Upper lobe of left lung (tissue), 6 donors: ENCODE measurements around the gene UMAD1. TPM values are rescaled to one million over a fixed set of nuclear protein-coding genes. Genes with fewer than 3 reads are reported as not detected.

Source experiments
- ATAC-seq, 2 donors: fragments of 200-7000 bp; cut with Tn5 transposase; one replicate each; pipeline ENCODE4 v1.9.1; 2022; ENCODE audit warnings: mild to moderate bottlenecking in 2 of 2, moderate library complexity in 2 of 2; ENCODE audit not compliant: low FRiP score in 2 of 2
- DNase-seq, 2 donors: peaks; one replicate each; pipeline ENCODE4 v3.0.0-alpha.2; 2019 to 2020
- H3K27ac ChIP-seq, 4 donors: fragments of 200-600 bp; sonication (generic); one replicate each; pipeline ENCODE4 v1.5.1; 2016 to 2019
- H3K27me3 ChIP-seq, 4 donors: fragments of 200-600 bp; sonication (generic); one replicate each; pipeline ENCODE4 v1.5.1; 2017 to 2019
- H3K36me3 ChIP-seq, 4 donors: fragments of 200-600 bp; sonication (generic); one replicate each; pipeline ENCODE4 v1.5.1; 2016 to 2019
- H3K4me1 ChIP-seq, 4 donors: fragments of 200-600 bp; sonication (generic); one replicate each; pipeline ENCODE4 v1.5.1; 2018 to 2019
- H3K4me3 ChIP-seq, 4 donors: fragments of 200-600 bp; sonication (generic); one replicate each; pipeline ENCODE4 v1.5.1; 2017 to 2019; ENCODE audit warnings: mild to moderate bottlenecking in 2 of 4, moderate library complexity in 1 of 4
- H3K9me3 ChIP-seq, 4 donors: fragments of 200-600 bp; sonication (generic); one replicate each; pipeline ENCODE4 v1.5.1; 2018 to 2019
- EP300 ChIP-seq, 4 donors: sonication (generic); formaldehyde crosslinking; IDR thresholded peaks; one replicate each; pipeline ENCODE4 v1.5.1; 2017; ENCODE audit warnings: antibody characterized with exemption in 4 of 4, control low read depth in 2 of 4
- POLR2A ChIP-seq, 4 donors: fragments of 450-650 bp; IDR thresholded peaks; one replicate each; pipeline ENCODE4 v1.5.1; 2016 to 2017; ENCODE audit warnings: antibody characterized with exemption in 4 of 4, mild to moderate bottlenecking in 2 of 4
- POLR2AphosphoS5 ChIP-seq, 2 donors: sonication (generic); formaldehyde crosslinking; IDR thresholded peaks; one replicate each; pipeline ENCODE4 v1.5.1; 2017; ENCODE audit warnings: antibody characterized with exemption in 2 of 2
- WGBS, 2 donors: methylation state at CpG; one replicate each; pipeline ENCODE4 v1.1.5; 2017 to 2018; 5-methylcytosine and 5-hydroxymethylcytosine counted together
- total RNA-seq, 6 donors: library from RNA; depleted of rRNA in 4 of 6; stranded (reverse); fragments of >200 nt in 4 of 6; gene quantifications; one replicate each; pipeline versions ENCODE4 v1.1.0 to v1.2.1, GENCODE V29; 2016 to 2021
- TF ChIP-seq, protein P1 (sequence below), 6 experiments: fragments of 450-650 bp in 4 of 6; fragments of 200-600 bp in 2 of 6; sonication (generic) in 2 of 6; IDR thresholded peaks; one replicate each; pipeline ENCODE4 v1.5.1; 2016 to 2019; ENCODE audit warnings: antibody characterized with exemption in 6 of 6
- donor health status: DM: no; HTN: no; CAD: no; lungs with moderate emphysema.
- donor health status: DM: no; HTN: yes; CAD: no; lungs with severe emphysema.

UMAD1 gene
- total RNA-seq, 6 donors from 2014 or later: 8.4 to 29.7 (median 13.3) TPM

DNA sequence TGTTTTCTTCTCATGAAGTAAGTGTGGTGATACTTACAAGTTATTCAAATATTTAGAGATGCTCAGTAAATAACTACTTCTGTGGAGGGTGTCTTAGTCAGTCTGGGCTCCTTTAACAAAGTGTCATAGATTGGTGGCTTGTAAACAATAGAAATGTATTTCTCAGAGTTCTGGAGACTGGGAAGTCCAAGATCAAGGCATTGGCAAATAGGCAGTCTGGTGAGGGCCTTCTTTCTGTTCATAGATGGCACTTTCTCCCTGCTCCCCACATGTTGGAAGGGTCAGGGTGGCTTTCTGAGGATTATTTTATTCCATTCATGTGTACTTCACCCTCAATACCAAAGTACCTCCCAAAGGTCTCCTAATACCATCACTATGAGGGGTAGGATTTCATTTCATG lies 59.4 kb downstream of the UMAD1 start:
- DNase-seq (no peak), ATAC-seq (no peak)
- no peaks in the 10 kb centered on the region for H3K27me3 ChIP-seq
- H3K36me3 ChIP-seq: no peaks in the 10 kb centered on the region
- H3K9me3 ChIP-seq: no peaks in the 10 kb centered on the region
- TF ChIP-seq, protein P1, sequence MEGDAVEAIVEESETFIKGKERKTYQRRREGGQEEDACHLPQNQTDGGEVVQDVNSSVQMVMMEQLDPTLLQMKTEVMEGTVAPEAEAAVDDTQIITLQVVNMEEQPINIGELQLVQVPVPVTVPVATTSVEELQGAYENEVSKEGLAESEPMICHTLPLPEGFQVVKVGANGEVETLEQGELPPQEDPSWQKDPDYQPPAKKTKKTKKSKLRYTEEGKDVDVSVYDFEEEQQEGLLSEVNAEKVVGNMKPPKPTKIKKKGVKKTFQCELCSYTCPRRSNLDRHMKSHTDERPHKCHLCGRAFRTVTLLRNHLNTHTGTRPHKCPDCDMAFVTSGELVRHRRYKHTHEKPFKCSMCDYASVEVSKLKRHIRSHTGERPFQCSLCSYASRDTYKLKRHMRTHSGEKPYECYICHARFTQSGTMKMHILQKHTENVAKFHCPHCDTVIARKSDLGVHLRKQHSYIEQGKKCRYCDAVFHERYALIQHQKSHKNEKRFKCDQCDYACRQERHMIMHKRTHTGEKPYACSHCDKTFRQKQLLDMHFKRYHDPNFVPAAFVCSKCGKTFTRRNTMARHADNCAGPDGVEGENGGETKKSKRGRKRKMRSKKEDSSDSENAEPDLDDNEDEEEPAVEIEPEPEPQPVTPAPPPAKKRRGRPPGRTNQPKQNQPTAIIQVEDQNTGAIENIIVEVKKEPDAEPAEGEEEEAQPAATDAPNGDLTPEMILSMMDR (IDR thresholded peaks at IDR 0.05): no peak
- TF ChIP-seq POLR2A (IDR thresholded peaks at IDR 0.05): no peak
- no peak for TF ChIP-seq EP300 (IDR thresholded peaks at IDR 0.05)
- no peak for TF ChIP-seq POLR2AphosphoS5 (IDR thresholded peaks at IDR 0.05)
- no peak overlapping the region for H3K4me3 ChIP-seq
- no peak overlapping the region for H3K27ac ChIP-seq
- peaks cover 0 to 14% (median 10%) of the 10 kb centered on the region in 4 donors for H3K4me1 ChIP-seq

DNA sequence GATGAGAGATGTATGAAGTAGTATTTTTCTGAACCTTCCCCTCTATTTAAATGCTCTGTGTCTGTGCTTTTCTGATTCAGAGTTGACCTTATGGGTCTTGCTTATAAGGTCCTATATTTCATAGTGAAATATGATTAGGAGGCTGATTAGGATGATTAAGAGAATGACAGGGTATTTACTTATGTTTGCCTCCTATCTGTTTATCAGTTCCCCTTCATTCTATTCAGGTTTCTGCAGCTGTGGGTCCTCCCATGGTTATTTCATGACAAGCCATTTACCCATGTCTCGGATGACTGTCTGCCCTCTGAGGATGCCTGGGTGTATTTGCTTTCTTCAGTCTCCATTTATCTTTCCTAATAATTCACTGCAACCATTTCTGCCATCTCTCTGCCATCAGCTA lies 61.0 kb downstream of the UMAD1 start:
- DNase-seq (no peak), ATAC-seq (no peak)
- Histone ChIP-seq H3K27ac (no peak overlapping the region), H3K9me3 (no peaks in the 10 kb centered on the region), H3K4me3 (no peak overlapping the region), H3K36me3 (no peaks in the 10 kb centered on the region), H3K4me1 (peaks cover 0 to 19% (median 15%) of the 10 kb centered on the region in 4 donors), H3K27me3 (no peaks in the 10 kb centered on the region)
- no peak for TF ChIP-seq EP300 (IDR thresholded peaks at IDR 0.05)
- TF ChIP-seq POLR2AphosphoS5 (IDR thresholded peaks at IDR 0.05): no peak
- TF ChIP-seq, protein P1 (IDR thresholded peaks at IDR 0.05): no peak
- no peak for TF ChIP-seq POLR2A (IDR thresholded peaks at IDR 0.05)
- 74 to 79% methylated on average over 1 of the region's 1 CpG for WGBS, 2 donors

DNA sequence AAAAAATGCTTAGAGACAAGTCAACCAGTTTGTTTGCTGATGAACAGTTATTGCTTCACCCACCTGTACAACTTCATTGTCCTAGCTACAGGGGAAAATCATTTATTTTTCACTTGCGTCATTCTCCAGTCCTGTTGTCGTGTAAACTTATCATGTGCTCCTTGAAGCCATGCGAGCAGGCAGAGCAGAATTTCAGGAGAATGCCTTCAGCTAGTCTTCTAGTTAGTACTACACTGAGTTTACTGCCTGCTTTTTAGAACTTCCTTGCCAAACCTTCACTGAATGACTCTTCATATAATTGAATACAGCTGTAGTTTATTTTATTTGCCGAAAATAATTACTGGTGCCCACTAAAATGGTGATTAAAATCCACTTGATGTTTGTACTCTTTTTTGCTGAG lies 62.3 kb downstream of the UMAD1 start:
- H3K4me1 ChIP-seq: peaks cover 0 to 19% (median 9%) of the 10 kb centered on the region in 4 donors
- TF ChIP-seq, protein P1 (IDR thresholded peaks at IDR 0.05): no peak
- TF ChIP-seq EP300 (IDR thresholded peaks at IDR 0.05) (no peak), POLR2A (IDR thresholded peaks at IDR 0.05) (no peak), POLR2AphosphoS5 (IDR thresholded peaks at IDR 0.05) (no peak)
- no peak overlapping the region for H3K4me3 ChIP-seq
- ATAC-seq (no peak), DNase-seq (no peak)
- H3K27me3 ChIP-seq: no peaks in the 10 kb centered on the region
- H3K9me3 ChIP-seq: no peaks in the 10 kb centered on the region
- WGBS, 2 donors: 81 to 82% methylated on average over 4 of the region's 4 CpGs
- H3K36me3 ChIP-seq: no peaks in the 10 kb centered on the region
- no peak overlapping the region for H3K27ac ChIP-seq

DNA sequence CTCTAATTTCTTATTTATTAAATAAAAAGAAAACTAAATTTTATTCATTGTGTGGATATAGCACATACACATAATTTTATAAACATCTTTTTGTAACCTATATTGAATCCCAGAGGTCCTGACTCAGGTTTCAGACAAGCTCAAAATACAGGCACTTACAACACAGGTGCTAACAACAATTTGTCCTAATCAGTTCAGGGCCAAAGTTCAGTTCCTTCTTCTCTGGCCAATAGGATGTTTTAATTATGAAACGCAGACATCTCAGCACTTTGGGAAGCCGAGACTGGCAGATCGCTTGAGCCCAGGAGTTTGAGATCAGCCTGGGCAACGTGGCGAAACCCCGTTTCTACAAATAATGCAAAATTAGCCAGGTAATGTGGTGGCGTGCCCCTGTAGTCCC lies 62.9 kb downstream of the UMAD1 start:
- DNase-seq (no peak), ATAC-seq (no peak)
- no peak overlapping the region for H3K4me3 ChIP-seq
- peaks cover 0 to 19% (median 9%) of the 10 kb centered on the region in 4 donors for H3K4me1 ChIP-seq
- H3K9me3 ChIP-seq: no peaks in the 10 kb centered on the region
- H3K27ac ChIP-seq: no peak overlapping the region
- TF ChIP-seq POLR2AphosphoS5 (IDR thresholded peaks at IDR 0.05) (no peak), EP300 (IDR thresholded peaks at IDR 0.05) (no peak), POLR2A (IDR thresholded peaks at IDR 0.05) (no peak)
- TF ChIP-seq, protein P1 (IDR thresholded peaks at IDR 0.05): no peak
- 97 to 98% methylated on average over 7 of the region's 7 CpGs for WGBS, 2 donors
- no peaks in the 10 kb centered on the region for H3K36me3 ChIP-seq
- H3K27me3 ChIP-seq: no peaks in the 10 kb centered on the region

DNA sequence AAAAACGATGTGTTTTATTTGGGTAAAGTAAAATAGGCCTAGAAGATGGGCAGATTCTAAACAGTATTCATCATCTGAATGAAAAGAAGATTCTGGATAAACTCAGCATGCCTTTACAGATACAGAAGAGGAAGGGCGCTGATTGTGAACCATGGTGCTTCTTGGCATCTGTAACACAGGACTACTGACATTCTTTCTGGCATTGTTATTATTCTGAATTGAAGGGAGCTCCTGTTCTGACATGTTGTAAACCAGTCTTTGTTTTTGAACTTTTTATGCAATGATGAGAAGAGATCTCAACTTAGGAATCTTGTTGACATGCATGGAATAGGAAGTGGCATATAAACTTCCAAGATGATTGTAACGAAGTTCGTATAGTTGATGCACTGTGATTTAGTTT lies 64.3 kb downstream of the UMAD1 start:
- Histone ChIP-seq H3K4me1 (peaks cover 0 to 19% (median 9%) of the 10 kb centered on the region in 4 donors), H3K36me3 (no peaks in the 10 kb centered on the region), H3K27me3 (no peaks in the 10 kb centered on the region), H3K27ac (no peak overlapping the region), H3K4me3 (no peak overlapping the region), H3K9me3 (no peaks in the 10 kb centered on the region)
- 67 to 72% methylated on average over 4 of the region's 4 CpGs for WGBS, 2 donors
- no peak for ATAC-seq
- DNase-seq: no peak
- TF ChIP-seq, protein P1 (IDR thresholded peaks at IDR 0.05): no peak
- TF ChIP-seq POLR2A (IDR thresholded peaks at IDR 0.05) (no peak), EP300 (IDR thresholded peaks at IDR 0.05) (no peak), POLR2AphosphoS5 (IDR thresholded peaks at IDR 0.05) (no peak)
